COLO668 (cell line): ENCODE data around the gene PDPN.
A peak's percentile ranks its signal among the peaks of the same experiment; 100 is the strongest.
"Not testable (repeated sequence)": the region's sequence is repeated elsewhere in the genome, so short reads cannot be mapped to it uniquely, and the experiment has no call there.

ENCODE experiments used
- DNase-seq: peaks from one replicate; lab custom pipeline; 2025; ENCODE audit not compliant: unreplicated experiment; lab: John Stamatoyannopoulos, UW

PDPN gene

DNA sequence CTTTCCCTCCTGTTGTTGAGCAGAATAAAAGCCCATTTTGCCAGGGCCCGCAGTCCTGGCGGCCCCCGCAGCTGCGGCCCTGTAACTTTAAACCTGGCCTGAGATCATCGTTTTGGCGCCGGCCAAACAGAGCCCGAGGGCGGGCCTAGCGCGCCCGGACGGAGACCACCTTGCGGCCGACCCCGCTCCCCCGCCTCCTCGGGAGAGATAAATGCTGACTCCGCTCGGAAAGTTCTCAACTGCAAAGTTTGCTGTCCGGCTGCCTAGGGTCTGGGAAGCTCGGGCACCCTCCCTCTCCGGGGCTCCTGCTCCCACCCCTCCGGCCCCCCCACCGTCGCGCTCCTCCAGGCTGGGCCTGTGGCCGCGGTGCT is at the start of gene PDPN:
Gene PDPN (plus strand): TSS at position 238 of the 371 bp plus-strand sequence. CDS start 202 bp downstream, outside the sequence.
- no peak for DNase-seq

DNA sequence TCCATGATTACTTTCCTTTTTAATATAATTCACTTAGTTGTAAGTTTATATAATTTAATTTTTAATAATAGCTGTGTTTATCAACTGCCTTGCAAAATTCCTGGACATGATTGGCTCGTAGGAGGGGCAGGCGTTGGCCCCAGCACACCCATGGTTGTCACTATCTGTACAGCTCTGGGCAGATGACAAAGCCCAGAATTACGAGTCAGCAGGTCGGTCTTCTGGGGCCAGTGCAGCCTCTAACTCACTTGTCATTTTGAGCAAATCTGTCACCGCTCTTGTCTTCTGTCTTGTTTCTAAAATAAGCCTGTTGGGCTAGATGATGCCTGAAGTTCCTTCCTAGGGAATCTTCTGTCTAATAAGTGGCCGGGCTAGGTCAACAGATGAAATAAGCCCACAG is 48.4 kb upstream of the PDPN start:
- DNase-seq, result no peak

- DNase-seq, result no peak
Measured at GRCh38 chr1:13536571-13536970, 47.1 kb upstream of the PDPN start.

DNA sequence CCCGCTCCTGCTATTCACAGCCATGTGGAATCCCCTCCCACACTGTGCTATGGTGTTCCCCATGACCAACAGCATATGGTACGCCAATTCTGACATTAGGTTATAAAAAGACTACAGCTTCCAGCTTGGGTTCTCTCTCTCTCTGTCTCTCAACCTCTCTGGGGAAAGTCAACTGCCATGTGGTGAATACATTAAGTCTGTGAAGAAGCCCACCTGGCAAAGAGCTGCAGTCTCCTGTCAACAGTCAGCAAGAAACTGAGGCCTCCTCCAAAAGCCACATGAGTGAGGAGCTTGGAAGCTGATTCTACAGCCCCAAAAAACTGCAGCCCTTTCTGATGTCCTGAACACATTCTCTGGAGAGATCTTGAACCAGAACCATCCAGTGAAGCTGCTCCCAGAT is 44.8 kb upstream of the PDPN start:
- DNase-seq, result no peak

GRCh38 chr1:13539683-13540082 is 43.9 kb upstream of the PDPN start:
- no peak for DNase-seq

DNA sequence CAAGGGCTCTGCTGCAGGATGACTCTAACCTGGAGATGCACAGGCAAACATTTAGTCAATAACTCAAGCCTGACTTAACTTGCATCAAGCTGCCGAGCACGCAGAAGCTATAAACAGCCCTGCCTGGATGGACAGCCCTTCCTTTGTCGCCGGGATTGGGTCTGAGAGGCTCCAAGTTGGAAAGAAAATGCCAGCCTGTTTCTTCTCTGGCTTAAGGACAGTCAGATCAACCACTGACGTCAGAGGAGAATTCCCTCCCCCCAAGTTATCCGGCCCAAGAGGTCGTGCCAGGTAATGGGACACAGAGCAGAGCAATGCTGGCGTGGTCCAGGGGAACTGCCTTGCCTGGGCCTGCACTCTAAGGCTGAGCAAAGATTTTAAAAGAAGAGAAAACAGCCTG is 42.8 kb upstream of the PDPN start:
- DNase-seq, result no peak

DNA sequence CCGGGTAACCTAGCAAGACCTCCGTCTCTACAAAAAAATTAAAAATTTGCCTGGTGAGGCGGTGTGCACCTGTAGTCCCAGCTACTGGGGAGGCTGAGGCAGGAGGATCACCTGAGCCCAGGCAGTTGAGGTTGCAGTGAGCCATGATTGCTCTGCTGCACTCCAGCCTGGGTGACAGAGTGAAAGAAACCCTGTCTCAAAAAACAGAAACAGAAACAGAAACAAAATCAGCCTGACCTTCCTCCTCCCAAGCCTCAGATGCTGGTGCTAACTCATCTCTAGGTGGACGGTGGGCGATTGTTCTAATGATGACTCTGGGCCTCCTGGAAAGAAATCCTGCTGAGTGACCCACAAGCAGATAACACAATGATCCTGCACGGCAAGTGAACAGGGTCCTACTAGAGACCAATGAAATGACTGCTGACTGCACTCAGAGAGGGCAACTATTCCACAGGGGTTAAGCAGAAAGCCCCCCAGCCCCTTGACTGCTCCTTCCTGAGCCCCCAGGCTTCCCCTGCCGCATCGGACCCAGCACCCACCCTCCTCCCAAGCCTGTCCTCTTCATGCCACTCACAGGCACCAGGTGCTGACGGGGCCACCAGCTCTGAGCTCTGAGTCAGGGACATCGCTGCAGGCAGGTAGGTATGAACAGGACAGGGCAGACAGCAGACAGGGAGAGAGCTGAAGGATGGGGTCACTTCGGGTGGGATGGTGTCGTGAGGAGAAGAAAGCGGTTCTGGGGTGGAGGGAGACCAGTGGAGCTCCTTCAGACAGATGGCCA is 42.0 kb upstream of the PDPN start:
- no peak for DNase-seq

- DNase-seq, result peak; percentile 23
Measured at GRCh38 chr1:13543451-13544220, 40.0 kb upstream of the PDPN start.

GRCh38 chr1:13544221-13544556 is 39.4 kb upstream of the PDPN start:
- no peak for DNase-seq

DNA sequence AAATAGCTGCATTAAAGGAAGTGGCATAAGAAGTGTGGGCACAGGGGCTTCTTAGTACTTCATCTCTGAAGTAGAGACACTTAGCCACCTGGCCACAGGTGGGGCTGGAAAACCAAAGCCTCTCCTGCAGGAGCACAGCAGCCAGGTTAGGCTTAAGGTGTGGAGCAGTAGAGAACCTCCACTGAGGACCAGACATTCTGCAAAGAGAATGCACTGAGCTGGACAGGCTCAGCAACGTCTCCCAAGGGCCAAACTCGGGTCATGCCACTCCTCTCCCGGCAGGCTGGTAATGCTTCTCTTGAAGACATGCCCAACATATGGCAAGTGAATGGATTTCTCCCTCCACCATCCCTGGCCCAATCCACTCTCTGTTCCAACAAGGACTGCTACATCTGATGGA is 36.8 kb upstream of the PDPN start:
- no peak for DNase-seq

DNA sequence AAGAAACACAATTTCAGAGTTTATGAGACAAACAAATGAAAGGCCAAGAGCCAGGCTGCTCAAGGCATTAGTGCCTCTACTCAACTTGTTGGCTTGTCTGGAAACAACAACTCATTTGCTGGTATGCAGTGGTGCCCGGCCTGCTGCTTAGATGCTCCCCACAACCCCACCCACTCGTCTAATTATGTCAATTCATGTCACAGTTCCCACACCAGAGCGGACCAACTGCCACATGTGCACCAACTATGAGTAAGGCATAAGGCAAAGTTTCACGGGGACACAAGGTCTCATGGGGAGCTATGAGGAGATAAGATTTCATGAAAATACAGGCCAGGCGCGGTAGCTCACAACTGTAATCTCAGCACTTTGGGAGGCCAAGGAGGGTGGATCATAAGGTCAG is 35.4 kb upstream of the PDPN start:
- DNase-seq, result no peak

GRCh38 chr1:13549021-13549420 is 34.6 kb upstream of the PDPN start:
- no peak for DNase-seq

GRCh38 chr1:13549521-13549920 is 34.1 kb upstream of the PDPN start:
- no peak for DNase-seq

GRCh38 chr1:13550663-13551062 is 33.0 kb upstream of the PDPN start:
- no peak for DNase-seq

GRCh38 chr1:13554798-13555197 is 28.8 kb upstream of the PDPN start:
- no peak for DNase-seq

GRCh38 chr1:13556224-13556764 is 27.3 kb upstream of the PDPN start:
- DNase-seq, result no peak

DNA sequence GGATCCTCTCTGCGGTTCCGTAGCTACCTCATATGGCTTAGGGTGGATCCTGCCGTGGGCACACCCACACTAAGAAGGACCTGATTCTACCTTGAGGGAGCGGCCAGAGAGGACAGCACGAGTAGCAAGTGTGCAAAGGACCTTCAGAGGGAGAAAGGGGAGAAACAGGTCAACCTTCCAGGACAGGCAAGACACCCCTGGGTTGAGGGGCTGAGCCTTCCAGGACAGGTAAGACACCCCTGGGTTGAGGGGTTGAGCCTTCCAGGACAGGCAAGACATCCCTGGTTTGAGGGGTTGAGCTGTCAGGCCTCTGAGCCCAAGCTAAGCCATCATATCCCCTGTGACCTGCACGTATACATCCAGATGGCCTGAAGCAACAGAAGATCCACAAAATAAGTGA is 23.1 kb upstream of the PDPN start:
- DNase-seq, result no peak

DNA sequence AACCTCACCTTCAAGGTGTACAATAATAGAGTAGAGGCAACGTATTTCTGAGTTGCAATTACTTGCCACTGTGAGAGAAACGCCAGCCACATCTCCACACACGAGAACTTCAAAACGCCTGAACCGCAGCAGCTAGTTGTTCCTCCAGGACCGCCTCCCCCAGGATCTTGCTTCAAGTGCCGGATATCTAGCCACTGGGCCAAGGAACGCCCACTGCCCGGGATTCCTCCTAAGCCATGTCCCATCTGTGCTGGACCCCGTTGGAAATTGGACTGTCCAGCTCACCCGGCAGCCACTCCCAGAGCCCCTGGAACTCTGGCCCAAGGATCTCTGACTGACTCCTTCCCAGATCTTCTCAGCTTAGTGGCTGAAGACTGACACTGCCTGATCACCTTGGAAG is 20.7 kb upstream of the PDPN start:
- not testable (repeated sequence) for DNase-seq

GRCh38 chr1:13564073-13564472 is 19.6 kb upstream of the PDPN start:
- DNase-seq, result no peak

DNA sequence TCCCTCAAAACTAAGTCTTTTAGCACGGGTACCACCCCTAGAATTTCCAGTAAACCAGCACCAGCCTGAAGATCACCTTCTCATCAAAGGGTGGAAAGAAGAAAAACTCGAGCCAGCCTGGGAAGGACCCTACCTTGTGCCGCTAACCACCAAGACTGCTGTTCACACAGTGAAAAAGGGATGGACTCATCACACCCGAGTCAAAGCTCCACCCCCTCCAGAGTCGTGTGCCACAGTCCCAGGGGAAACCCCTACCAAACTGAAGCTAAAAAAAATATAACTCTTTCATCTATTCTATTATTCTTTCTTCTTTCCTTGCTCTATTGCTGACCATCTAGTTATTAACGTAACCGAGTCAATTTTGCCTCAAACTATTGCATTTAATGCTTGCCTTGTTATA is 13.2 kb upstream of the PDPN start:
- not testable (repeated sequence) for DNase-seq

- DNase-seq, result no peak
Measured at GRCh38 chr1:13570924-13571323, 12.7 kb upstream of the PDPN start.

- DNase-seq, result no peak
Measured at GRCh38 chr1:13573586-13573985, 10.0 kb upstream of the PDPN start.
